Measurements from ENCODE around the gene BMPR1B.
"Not testable (repeated sequence)": the region's sequence is repeated elsewhere in the genome, so short reads cannot be mapped to it uniquely, and the experiment has no call there.

The BMPR1B gene

DNA sequence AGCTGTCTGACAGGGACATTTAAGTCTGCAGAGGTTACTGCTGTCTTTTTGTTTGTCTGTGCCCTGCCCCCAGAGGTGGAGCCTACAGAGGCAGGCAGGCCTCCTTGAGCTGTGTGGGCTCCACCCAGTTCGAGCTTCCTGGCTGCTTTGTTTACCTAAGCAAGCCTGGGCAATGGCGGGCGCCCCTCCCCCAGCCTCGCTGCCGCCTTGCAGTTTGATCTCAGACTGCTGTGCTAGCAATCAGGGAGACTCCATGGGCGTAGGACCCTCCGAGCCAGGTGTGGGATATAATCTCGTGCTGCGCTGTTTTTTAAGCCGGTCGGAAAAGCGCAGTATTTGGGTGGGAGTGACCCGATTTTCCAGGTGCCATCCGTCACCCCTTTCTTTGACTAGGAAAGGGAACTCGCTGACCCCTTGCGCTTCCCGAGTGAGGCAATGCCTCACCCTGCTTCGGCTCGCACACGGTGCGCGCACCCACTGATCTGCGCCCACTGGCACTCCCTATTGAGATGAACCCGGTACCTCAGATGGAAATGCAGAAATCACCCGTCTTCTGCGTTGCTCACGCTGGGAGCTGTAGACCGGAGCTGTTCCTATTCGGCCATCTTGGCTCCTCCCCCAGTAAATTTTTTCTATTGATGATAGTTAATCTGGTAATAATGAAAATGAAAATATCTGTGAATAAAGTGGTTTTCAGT is 83.6 kb downstream of the BMPR1B start:
- DNase-seq = not testable (repeated sequence)

DNA sequence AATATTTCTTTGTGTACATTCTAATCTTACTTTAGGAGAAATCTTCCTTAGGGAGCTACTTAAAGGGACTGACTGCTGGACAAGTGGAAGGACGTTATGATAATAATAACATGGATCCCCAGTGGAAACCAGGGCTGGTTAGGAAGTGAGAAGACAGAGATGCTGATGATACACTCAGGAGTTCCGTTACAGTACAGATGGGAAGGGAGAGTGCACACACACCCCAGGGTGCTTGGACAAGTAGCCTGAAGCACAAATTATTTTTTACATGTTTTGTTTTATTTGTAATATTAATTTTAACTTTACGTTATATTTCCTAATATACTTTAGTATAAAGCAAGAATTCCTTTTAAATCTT is 84.1 kb downstream of the BMPR1B start:
- no peak for DNase-seq

DNA sequence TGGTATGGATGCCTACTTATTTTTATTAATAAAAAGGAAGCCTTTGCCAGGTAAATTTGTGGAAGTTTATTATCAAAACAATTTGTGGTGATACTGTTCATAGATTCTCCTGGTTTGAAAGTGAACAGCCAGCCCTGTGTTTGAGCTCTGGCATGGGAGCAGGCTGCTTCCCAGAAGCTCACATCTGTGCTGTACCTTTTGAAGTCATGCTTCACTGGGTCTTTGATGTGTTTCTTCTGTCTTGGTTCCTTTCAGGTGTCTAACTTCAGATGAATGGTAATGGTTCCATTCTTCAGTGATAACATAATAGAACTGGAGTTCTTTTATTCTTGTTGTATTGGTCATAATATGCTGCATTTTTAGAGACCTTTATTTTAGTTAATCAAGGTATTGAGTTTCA is 85.5 kb downstream of the BMPR1B start:
- no peak for DNase-seq

DNA sequence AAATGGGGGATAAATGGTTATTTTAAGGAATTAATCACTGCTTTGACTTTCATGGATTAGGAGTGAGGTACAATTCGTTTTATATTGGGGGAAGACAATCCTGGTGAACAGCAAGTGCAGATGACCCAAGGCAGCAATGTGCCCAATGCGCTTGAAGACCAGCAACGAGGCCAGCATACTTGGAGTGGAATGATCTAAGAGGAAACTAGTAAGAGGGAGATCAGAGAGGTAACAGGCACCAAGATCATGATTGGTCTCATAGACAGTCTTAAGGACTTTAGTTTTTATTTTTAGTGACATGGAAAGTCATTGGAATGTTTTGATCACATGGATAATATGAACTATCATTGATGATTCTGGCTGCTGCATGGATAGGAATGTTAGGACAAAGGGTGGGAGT is 90.6 kb downstream of the BMPR1B start:
- no peak for DNase-seq

- DNase-seq = no peak
Measured at GRCh38 chr4:94849901-94850300, 92.1 kb downstream of the BMPR1B start.

DNA sequence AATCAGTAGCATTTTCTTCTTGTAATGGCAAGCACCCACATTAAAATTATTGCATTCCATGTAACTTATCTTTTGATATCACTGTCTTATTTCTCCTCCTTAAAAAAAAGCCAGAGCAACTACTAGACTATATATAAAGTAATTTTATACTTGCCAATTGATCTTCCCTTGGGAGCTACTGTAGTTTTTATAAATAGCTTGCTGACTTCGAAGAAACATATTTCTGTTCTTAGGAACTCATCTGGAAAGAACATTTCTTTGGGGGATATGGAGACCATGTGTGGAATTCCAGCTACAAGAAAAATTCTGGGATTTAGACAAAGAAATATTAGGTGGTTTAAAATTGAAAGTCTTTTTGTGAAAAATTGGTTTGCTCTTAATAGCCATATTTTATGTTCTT is 94.9 kb downstream of the BMPR1B start:
- DNase-seq = no peak

DNA sequence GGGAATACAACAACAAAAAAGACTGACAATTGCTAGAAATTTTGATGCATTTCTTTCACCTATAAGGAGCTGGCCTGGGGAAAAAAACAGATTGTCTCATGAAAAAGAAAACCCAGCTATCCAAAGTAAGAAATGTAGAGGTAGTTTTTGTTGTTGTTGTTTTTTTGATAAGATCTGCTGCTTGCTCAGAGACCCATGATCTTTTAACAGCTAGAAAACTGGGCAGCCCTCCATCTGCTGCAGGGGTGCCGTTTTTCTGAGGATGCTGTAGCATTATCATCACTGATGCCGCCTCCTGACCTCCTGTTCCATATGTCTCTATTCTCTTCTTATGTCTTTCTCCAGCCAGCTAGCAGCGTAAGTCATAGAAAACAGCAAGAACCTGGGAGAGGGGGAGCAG is 98.3 kb downstream of the BMPR1B start:
- DNase-seq = no peak

DNA sequence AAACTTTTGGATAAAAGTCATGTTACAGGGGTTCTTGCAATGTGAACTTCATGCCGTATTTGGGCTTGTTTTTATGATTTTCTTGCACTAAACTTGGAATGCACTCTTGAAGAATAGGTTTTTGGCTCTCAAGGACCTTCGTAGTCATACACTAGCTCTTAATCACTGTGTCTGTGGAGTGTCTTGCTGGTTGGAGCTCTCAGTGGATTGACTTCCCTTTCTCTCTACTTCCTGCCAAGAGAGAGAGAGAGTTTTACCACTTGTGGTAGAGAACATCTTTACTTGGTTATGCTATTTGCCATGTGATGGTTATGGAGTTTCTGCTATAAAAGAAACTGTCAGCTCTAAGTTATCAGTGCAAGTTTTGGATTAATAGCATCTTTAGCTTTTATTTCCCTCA is 112.4 kb downstream of the BMPR1B start:
- DNase-seq = no peak

DNA sequence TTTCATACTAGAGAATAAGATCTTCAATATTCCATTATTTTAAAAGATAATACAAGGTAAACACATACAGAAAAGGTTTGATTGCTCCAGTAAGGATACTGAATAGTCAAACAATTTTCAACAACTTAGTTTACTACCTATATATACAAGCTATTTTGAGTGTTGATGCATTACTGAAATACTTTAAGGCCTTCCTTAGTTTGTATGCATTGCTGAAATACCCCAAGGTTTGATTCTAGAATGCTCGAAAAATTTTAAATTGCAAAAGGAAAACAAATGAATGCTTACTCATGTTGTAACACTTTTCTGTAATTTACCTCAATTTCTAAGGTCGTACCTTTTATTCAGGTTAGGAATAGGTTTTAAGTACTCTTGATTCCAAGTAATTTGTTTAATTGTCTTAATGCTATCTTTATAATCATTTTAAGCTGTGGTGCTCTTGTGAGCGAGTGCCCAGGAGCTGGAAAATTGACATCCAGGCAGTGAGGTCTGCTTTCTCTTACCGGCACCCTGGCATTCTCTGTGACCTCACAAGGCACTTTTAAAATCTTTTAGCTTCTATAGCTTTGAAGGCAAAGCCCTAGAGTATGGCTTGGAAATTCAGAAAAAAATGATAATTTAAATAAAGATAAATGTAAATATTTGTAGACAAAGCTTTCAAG is 114.0 kb downstream of the BMPR1B start:
- DNase-seq = no peak

GRCh38 chr4:94877973-94878372 is 120.2 kb downstream of the BMPR1B start:
- no peak for DNase-seq

DNA sequence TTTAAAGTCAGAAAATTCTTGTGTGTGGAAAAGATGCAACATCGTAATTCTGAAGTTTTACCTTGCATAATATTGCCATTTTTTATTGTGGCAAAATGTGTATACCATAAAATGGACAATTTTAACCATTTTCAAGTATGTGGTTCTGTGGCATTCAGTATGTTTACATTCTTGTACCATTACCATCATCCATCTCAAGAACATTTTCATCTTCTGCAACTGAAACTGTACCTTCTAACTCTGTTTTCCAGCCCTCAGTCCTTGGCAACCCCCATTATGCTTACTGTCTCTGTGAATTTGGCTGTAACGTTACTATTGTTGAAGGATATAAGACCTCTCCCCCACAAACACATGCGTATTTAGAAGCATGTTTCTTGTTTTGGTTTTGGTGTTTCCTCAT is 123.2 kb downstream of the BMPR1B start:
- no peak for DNase-seq

- no peak for DNase-seq
Measured at GRCh38 chr4:94882756-94883155, 125.0 kb downstream of the BMPR1B start.

DNA sequence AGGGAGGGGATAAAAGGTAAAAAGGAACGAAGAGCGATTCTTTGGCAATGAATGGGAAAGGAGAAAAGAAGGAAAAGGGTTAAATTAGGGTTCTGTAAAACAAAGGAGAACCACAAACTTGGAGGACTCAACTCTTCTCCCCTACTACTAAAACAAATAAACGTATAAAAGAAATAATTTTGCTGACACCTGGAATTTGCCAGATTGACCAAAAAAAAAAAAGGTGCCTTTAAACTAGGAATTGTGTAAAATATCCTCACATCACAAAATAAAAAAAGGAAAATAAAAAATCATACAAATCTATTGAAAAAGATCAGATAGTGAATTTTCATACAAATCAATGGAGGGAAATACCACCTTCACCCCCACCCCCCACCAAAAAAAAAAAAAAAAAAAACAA is 129.3 kb downstream of the BMPR1B start:
- DNase-seq = no peak

DNA sequence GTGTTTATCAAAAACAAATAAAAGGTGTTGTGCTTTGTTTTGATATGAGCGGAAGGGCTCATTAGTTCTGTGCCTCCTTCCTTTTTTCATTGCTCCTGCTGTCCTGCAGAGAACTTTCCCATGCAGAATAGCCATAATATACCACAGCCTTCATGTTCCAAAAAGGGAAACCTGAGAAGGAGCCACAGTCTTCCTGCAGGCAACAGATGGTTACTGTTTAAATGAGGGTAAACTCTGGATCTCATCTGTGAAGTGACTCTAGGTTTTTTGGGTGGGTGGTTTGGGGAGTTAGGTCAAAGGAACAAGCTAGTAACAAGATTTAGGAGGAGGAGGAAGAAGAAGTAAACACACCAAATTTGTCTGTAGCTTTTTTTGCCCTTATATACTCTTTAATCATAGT is 131.8 kb downstream of the BMPR1B start:
- no peak for DNase-seq

GRCh38 chr4:94889946-94890345 is 132.2 kb downstream of the BMPR1B start:
- no peak for DNase-seq

DNA sequence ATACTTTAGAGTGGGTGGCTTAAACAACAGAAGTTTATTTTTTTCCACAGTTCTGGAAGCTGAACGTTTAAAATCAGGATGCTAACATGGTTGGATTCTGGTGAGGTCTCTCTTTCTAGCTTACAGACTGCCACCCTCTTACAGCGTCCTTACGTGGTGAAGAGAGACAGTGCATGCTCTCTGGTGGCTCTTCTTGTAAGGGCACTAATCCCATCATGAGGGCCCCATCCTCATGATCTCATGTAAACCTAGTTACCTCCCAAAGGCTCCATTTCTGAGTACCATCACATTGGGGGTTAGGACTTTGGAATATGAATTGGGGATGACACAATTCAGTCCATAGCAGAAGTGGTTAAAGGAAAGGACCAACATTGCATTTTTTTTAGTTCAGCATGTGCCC is 132.8 kb downstream of the BMPR1B start:
- DNase-seq = no peak

DNA sequence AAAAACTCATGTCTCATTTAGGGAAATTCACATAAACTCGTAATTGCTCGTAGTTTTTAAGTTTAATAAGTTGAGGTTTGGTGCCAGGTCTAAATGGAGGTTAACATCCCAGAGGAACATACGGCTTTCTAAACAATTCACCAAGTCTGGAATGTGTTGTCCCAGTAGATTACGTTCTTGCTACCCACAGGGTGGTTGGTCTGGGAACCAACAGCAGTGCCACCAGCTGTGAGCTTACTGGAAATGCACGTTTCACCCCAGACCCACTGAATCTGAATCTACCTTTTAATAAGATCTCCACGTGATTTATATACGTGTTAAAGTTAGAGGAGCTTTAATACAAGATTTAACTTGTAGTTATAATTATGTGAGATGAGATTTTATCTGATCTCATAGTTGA is 134.3 kb downstream of the BMPR1B start:
- DNase-seq = no peak

DNA sequence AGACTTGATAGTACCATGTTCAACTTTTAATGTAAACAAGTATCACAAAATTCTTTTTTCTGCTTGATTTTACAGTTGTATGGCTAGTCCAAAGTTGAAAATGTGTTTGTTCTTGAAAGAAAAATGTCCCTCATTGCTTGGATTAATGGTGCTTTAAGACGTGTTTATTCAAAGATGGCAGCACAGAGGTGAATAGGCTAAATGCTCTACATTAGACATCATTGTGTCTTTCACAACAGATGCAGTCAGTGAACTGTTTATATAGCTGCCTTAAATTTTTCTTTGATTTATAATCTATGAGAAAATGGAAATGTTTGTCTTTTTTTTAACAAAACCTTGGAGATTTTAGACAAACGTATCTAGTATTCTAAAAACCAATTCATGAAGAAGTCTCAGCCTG is 137.3 kb downstream of the BMPR1B start:
- DNase-seq = no peak

DNA sequence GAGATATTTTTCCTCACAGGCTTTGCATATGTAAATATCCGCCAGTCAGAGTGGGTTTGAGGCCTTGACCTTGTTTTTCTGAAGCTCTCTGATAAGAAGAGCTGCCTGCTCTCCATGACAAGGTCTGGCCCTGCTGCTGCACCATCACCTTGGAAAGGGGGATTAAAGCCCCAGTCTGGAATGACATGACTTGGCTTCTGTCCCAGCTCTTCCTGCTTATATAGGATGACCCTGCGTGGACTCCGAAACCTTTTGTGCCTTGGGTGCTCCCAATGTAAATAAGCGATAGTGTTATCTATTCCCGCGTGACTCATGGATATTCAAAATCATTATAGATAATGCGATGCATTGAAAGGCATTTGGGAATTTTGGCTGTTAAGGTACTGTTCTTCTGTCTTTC is 139.3 kb downstream of the BMPR1B start:
- no peak for DNase-seq

GRCh38 chr4:94905511-94905910 is 147.8 kb downstream of the BMPR1B start:
- DNase-seq = no peak

DNA sequence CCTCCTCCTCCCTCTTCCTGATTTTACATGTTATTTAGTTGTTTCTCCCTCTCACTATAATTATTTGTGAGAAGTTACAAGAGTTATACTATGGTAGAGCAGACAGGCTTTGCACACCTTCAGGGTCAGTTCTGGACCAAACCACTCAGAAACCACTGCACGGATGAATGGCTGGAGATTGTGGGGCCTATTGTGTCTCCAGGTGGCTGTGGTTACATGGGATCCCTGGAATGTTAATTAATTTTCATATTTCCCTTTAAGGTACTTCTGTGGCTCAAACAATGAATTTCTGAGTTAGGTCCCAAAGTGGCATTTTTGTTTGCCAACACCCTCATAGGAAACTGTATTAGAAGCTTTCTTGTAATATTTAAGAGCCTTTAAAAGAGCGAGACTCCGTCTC is 151.9 kb downstream of the BMPR1B start:
- DNase-seq = no peak

DNA sequence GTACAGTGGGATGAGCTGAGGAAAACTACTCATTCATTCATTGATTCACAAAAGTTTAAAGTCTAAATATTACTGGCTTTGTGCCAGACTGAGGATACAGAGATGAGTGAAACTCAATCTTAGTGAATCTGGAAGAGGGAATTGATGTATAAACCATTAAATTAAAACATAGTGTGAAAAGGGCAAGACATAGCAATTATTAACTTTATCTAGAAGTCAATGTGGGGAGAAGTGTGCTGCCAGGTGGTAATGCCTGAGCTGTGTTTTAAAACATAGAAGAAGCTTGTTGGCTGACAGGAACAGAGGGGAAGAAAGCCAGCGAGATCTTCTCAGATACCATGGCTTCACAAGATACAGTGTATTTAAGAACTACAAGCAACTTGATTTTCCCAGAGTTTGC is 153.4 kb downstream of the BMPR1B start:
- no peak for DNase-seq

DNA sequence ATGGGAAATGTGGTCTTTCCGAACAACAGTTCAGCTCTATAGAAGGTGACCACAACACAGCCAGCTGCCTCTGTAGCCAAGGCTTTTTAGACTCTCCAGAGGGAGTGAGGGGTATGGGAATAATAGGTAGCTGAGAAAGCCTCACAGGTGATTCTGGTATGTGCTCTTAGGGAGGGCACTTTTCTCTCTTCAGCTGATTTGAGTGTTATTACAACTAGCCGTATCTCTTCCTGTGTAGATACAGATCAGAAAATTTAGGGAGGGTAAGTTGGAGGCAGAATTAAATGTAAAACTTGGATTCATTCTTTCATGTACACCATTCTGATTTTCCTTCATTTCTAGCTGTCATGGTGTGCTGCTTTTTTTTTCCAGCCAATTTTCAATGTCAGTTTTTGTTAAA is 154.9 kb downstream of the BMPR1B start:
- no peak for DNase-seq

DNA sequence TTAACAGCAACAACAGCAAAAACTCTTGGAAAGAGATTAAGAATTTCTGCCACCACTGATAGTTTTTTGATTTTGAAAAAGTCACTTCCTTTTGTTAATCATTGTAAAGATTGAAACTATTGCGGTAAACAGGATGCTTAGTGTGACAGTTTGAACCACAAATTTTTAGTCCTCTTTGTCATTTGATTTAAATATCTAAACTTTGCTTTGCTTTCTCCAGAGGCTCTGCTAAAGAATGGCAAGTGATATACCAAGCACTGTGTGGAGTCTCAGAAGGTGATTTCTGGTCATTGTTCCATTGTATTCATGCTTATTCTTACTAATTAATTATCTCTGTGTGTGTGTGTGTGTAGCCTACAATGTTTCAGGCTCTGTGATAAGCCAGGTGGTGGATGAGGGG is 155.6 kb downstream of the BMPR1B start:
- no peak for DNase-seq

DNA sequence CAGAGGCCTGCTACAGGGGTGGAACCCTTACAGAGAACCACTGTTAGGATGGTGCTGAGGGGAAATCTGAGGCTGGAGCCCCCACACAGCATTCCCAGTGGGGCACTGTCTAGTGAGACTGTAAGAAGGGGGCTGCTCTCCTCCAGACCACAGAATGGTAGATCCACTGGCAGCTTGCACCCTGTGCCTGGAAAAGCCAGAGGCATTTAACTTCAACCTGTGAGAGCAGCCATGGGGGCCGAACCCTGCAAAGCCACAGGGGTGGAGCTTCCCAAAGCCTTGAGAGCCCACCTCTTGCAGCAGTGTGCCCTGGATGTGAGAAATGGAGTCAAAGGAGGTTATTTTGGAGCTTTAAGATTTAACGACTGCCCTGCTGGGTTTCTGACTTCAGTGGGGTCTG is 159.4 kb downstream of the BMPR1B start:
- DNase-seq = no peak

Measured in activated CD4-positive, alpha-beta T cell treated with anti-CD3 and anti-CD28 coated beads, Interleukin-2, amount 50 U/mL, for 1 hour (primary cell).